ENCODE data around the gene GALNT10. TPM values are rescaled to one million over a fixed set of nuclear protein-coding genes. Genes with fewer than 3 reads are reported as not detected.

GALNT10 gene
- total RNA-seq, 1 experiment from 2014 or later: 23.4 TPM

GRCh38 chr5:154309371-154309745 is 118.8 kb downstream of the GALNT10 start:
- peaks cover 18% of the 10 kb centered on the region for H3K9me3 Mint-ChIP-seq (ENCODE audit: unreplicated experiment)
- DNase-seq: no peak
- H3K27me3 ChIP-seq (replicated peaks; ENCODE audit: control insufficient read depth, insufficient read depth, low read length): no peaks in the 10 kb centered on the region
- H3K9me3 ChIP-seq: no peaks in the 10 kb centered on the region
- intact Hi-C loops (cut with micrococcal nuclease; ENCODE audit: unreplicated experiment): no loop called here
- no peak overlapping the region for H3K4me3 Mint-ChIP-seq (ENCODE audit: unreplicated experiment)
- H3K27ac Mint-ChIP-seq (ENCODE audit: unreplicated experiment): peak overlapping the region; percentile 2
- no peak overlapping the region for H3K4me3 ChIP-seq (ENCODE audit: low read depth, low read length)
- no peaks in the 10 kb centered on the region for H3K4me1 Mint-ChIP-seq (ENCODE audit: low read depth, unreplicated experiment)
- H3K36me3 ChIP-seq (ENCODE audit: control insufficient read depth, insufficient read depth, low read length): no peaks in the 10 kb centered on the region
- no peaks in the 10 kb centered on the region for H3K27me3 Mint-ChIP-seq (ENCODE audit: insufficient read depth, unreplicated experiment)
- ChIA-PET POLR2A (no interaction called here), CTCF (no interaction called here)
- no peaks in the 10 kb centered on the region for H3K4me1 ChIP-seq
- no peaks in the 10 kb centered on the region for H3K36me3 Mint-ChIP-seq (ENCODE audit: insufficient read depth, unreplicated experiment)
- TF ChIP-seq CTCF (IDR thresholded peaks at IDR 0.05; ENCODE audit: insufficient read depth in 1 of 2, low read depth in 1 of 2, low read length in 1 of 2, severe bottlenecking in 1 of 2, unreplicated experiment in 1 of 2): no peak
- no TSS peak for BruUV-seq (replicated peaks)

GRCh38 chr5:154309805-154310204 is 119.3 kb downstream of the GALNT10 start:
- Mint-ChIP-seq H3K27me3 (ENCODE audit: insufficient read depth, unreplicated experiment) (no peaks in the 10 kb centered on the region), H3K4me3 (ENCODE audit: unreplicated experiment) (no peak overlapping the region), H3K9me3 (ENCODE audit: unreplicated experiment) (peaks cover 13% of the 10 kb centered on the region), H3K27ac (ENCODE audit: unreplicated experiment) (no peak overlapping the region), H3K4me1 (ENCODE audit: low read depth, unreplicated experiment) (no peaks in the 10 kb centered on the region), H3K36me3 (ENCODE audit: insufficient read depth, unreplicated experiment) (no peaks in the 10 kb centered on the region)
- H3K4me1 ChIP-seq: no peaks in the 10 kb centered on the region
- CTCF ChIA-PET: no interaction called here
- no peaks in the 10 kb centered on the region for H3K9me3 ChIP-seq
- POLR2A ChIA-PET: no interaction called here
- no peak overlapping the region for H3K4me3 ChIP-seq (ENCODE audit: low read depth, low read length)
- DNase-seq: no peak
- intact Hi-C loops (cut with micrococcal nuclease; ENCODE audit: unreplicated experiment): no loop called here
- no TSS peak for BruUV-seq (replicated peaks)
- no peaks in the 10 kb centered on the region for H3K27me3 ChIP-seq (replicated peaks; ENCODE audit: control insufficient read depth, insufficient read depth, low read length)
- no peaks in the 10 kb centered on the region for H3K36me3 ChIP-seq (ENCODE audit: control insufficient read depth, insufficient read depth, low read length)
- no peak for TF ChIP-seq CTCF (IDR thresholded peaks at IDR 0.05; ENCODE audit: insufficient read depth in 1 of 2, low read depth in 1 of 2, low read length in 1 of 2, severe bottlenecking in 1 of 2, unreplicated experiment in 1 of 2)

DNA sequence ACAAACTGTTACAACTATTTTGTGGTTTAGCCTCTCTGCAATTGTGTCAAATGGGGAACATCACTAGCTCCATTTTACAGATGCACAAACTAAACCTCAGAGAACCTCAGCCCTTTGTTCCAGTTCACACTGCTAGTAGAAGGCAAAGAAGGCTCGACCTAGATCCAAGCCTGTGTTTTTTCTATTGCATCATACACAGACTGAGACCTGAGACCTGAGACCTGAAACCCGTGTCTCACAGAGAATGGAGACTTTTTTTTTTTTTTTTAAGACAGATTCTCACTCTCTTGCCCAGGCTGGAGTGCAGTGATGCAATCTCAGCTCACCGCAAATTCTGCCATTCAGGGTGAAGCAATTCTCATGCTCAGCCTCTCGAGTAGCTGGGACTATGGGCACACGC is 120.8 kb downstream of the GALNT10 start:
- H3K4me3 ChIP-seq (ENCODE audit: low read depth, low read length): no peak overlapping the region
- Mint-ChIP-seq H3K36me3 (ENCODE audit: insufficient read depth, unreplicated experiment) (no peaks in the 10 kb centered on the region), H3K4me3 (ENCODE audit: unreplicated experiment) (no peak overlapping the region), H3K27me3 (ENCODE audit: insufficient read depth, unreplicated experiment) (no peaks in the 10 kb centered on the region), H3K9me3 (ENCODE audit: unreplicated experiment) (peaks cover 5% of the 10 kb centered on the region), H3K4me1 (ENCODE audit: low read depth, unreplicated experiment) (no peaks in the 10 kb centered on the region), H3K27ac (ENCODE audit: unreplicated experiment) (no peak overlapping the region)
- BruUV-seq (replicated peaks): no TSS peak
- no peak for DNase-seq
- H3K36me3 ChIP-seq (ENCODE audit: control insufficient read depth, insufficient read depth, low read length): no peaks in the 10 kb centered on the region
- POLR2A ChIA-PET: no interaction called here
- H3K27me3 ChIP-seq (replicated peaks; ENCODE audit: control insufficient read depth, insufficient read depth, low read length): no peaks in the 10 kb centered on the region
- H3K4me1 ChIP-seq: no peaks in the 10 kb centered on the region
- intact Hi-C loops (cut with micrococcal nuclease; ENCODE audit: unreplicated experiment): no loop called here
- H3K9me3 ChIP-seq: no peaks in the 10 kb centered on the region
- no peak for TF ChIP-seq CTCF (IDR thresholded peaks at IDR 0.05; ENCODE audit: insufficient read depth in 1 of 2, low read depth in 1 of 2, low read length in 1 of 2, severe bottlenecking in 1 of 2, unreplicated experiment in 1 of 2)
- CTCF ChIA-PET: no interaction called here
